GM11168 (cell line): ENCODE data around the gene GHRH.

Experiments
- in situ Hi-C: fragments of 300-500 bp; cut with MboI; formaldehyde crosslinking; loops from one replicate; pipeline ENCODE4 v1.12.0; 2022; ENCODE audit warnings: low sequenced_read_pairs; ENCODE audit not compliant: unreplicated experiment

Gene GHRH

DNA sequence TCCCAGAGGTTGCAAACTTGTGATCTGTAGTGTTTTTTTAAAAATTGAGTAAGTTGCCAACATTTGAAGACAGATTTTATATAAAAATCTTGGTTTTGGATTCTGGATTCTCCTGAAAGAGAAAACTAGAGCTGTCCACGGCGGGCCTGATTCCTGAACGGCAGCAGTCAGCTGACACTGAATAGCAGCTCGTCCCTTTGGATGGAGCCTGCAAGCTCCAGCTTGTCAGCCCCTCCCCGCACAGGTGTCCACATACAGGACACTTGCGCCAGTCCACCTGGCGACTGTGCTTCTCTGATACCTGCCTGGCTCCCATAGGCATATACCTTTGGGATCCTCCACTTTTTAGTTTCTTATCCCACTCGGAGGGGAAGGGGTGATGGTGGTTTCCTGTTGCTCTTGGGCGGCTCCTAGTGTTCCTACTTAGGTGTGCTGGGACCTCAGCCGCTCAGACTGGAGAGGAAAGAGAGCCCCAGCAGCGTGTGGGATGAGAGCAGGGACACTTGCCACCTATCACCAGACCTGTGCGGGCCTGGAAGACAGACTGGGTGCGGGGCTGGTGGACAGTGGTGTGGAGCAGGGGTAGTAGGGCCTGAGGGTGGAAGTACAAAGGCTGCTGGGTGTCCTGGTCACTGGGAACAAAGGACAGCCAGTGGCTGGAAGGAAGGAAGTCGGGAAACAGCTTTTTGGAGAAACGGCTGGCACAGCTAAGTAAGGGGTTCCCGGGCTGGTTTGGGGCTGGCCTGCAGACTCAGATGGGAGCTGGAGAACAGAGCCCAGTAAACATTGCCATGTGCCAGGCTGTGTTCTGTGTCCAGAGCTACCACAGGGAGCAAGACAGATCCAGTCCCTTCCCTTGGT is 18.3 kb downstream of the GHRH start:
- in situ Hi-C loops: no loop called here

GRCh38 chr20:37242503-37242902 is 19.1 kb downstream of the GHRH start:
- in situ Hi-C loops: no loop called here

- in situ Hi-C loops: no loop called here
Measured at GRCh38 chr20:37240337-37241067, 21.1 kb downstream of the GHRH start.

- in situ Hi-C loops: no loop called here
Measured at GRCh38 chr20:37238935-37239451, 22.6 kb downstream of the GHRH start.

DNA sequence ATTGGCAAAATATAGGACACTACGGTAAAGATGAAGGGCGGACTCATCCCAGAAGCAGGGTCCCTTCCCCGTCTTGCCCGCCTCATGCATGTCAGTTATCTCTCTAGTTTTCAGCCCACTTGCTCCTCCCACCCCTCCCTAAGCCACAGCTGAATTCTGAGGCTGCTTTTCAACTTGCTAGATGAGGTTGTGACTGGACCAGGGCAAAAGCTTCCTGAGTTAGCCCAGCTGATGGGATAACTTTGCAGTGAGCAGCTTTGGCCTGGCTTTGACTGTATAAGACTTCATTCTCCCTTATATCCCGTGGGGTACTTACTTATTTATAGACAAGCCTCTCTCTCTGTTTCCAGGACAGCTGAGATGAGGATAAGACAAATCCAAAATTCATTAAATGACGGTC is 23.2 kb downstream of the GHRH start:
- in situ Hi-C loops: no loop called here

GRCh38 chr20:37237656-37238055 is 24.0 kb downstream of the GHRH start:
- in situ Hi-C loops: no loop called here

DNA sequence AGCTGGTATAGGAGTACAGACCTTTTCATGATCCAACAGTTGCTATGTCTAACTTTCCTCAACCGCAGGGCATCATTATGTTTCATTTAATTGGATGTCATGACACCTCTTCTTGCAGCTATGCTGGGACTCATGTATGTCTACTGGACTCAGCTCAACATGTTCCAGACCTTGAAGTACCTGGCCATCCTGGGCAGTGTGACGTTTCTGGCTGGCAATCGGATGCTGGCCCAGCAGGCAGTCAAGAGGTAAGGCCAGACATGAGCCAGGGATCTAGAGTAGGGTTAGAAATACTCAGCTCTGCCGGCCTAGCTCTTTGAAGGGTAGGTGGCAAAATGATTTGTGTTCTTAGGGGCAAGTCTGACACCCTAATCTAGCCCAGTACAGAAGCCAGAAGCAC is 25.2 kb downstream of the GHRH start:
- in situ Hi-C loops: no loop called here

DNA sequence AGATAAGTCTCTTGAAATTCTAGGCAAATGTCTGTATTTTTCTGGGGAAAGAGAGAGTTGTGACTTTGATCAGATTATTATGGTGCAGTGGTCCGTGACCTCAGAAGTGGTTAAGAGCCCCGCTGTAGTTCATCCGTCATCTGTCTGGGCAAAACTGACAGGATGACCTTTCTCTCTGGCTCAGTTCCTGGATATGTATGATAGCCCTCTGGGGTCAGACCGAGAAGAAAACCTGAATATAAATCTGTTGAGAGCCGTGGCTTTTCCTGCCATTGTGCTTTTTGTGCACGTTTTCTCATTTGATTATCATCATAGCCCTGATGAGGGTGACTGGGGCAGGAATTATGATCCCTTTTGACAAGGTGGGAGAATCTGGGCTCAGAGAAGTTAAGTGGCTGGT is 26.5 kb downstream of the GHRH start:
- in situ Hi-C loops: no loop called here

- in situ Hi-C loops: no loop called here
Measured at GRCh38 chr20:37234254-37234581, 27.4 kb downstream of the GHRH start.

DNA sequence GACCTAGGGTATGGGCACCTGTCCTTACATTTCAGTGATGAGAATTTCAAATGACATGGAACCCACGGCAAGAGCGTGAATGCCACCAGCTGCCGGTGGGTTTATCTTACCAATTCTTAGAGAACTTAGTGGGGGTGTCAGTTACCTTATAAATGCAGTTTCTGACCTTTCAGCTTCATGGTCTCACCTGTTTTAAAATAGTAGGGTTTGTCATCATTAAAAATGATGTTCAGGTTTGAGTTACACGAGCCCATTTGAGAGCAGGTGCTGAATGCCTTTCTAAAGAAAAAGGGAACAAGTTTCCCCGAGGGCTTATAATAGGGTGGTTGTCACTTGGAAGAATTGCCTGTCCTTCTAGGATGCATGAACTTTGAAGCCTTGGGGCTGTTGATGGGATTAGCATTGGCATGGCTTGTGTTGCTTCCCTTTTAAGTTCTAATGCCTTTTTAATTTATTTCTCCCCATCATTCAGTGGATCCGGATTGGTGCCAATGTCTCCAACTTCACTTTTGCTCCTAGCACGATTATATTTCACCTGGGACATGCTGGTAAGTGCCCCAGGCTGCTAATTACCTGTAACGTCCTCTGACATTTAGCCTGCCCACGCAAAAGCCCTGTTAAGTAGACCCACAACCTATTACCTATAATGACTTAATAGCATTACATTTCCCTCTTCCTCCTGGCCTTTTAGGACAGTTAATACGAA is 27.9 kb downstream of the GHRH start:
- in situ Hi-C loops: no loop called here

GRCh38 chr20:37231947-37232630 is 29.5 kb downstream of the GHRH start:
- in situ Hi-C loops: no loop called here

DNA sequence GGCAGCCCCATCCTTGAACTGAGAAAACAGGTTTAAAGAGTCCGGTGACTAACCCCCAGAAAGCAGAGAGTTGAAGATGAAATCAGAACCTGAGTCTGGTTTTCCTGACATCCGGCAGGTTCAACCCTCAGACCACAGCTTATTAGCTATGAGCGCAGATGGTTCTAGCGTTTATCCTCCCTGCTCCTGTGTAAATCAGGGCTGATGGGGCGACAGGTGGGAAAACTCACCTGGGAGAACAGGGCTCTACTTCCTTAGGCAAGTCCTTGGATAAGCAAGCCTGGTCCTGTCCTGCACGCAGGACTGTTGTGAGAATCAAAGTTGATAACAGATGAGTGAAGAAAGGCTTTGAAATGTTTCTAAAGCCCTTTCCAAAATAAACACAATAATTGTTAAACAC is 31.4 kb downstream of the GHRH start:
- in situ Hi-C loops: no loop called here

DNA sequence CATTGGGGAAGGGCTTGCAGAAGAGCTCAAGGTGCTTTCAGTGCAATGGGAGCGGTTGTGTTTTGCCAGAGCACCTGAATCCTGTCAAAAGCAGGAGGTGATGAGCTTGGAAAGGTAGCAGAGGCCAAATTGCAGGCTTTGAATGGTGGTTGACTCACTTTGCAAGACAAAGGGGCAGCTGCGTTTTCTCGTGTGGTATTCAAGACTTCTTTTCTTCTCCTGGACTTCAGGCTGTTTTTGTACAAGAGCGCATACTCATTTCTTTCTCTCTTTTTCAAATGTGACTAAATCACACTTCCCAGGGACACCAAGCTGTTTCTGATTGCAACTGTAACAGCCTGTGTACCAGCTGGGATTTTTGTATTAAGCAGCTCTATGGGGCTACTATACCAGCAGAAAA is 32.3 kb downstream of the GHRH start:
- in situ Hi-C loops: no loop called here

DNA sequence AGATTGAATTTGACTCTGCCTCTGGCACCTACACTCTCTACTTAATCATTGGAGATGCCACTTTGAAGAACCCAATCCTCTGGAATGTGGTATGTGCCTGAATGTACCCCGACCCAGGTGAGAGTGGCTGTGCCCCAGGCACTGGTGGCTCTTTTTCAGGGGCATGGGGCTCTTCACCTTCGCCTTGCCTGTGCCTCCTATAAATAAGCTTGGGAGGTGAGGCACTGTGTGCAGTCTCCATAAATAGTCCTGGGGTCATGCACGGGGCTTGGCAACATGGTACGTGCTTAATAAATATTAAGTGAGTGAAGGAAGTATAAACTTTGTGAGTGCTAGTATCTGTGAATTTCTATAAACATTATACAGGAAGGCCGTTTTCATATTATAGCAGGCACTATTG is 33.0 kb downstream of the GHRH start:
- in situ Hi-C loops: no loop called here

DNA sequence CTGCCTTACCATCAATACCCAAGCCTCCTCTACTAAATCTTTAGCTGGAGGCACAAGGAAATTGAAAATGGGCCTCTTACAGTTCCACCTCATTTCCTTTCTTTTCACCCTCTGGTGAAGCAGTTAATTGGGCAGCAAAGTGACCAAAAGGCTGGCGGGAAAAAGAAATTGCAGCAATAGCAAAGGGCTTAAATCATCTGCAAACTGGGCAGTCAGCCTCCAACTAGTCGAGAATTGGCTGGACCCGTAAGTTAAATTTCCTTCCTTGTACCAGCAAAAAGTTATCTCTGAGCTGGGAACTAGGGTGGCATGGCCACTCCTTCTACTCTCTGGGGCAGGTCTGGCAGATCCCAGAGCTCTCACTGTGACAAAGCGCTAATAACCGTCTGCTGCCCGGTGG is 33.5 kb downstream of the GHRH start:
- in situ Hi-C loops: no loop called here

GRCh38 chr20:37226889-37227288 is 34.7 kb downstream of the GHRH start:
- in situ Hi-C loops: no loop called here

- in situ Hi-C loops: no loop called here
Measured at GRCh38 chr20:37225146-37225545, 36.5 kb downstream of the GHRH start.

GRCh38 chr20:37223053-37223452 is 38.6 kb downstream of the GHRH start:
- in situ Hi-C loops: no loop called here

- in situ Hi-C loops: no loop called here
Measured at GRCh38 chr20:37222086-37222485, 39.5 kb downstream of the GHRH start.

GRCh38 chr20:37220731-37221130 is 40.9 kb downstream of the GHRH start:
- in situ Hi-C loops: no loop called here
